ENCODE measurements around the gene GABRB1.

DNA sequence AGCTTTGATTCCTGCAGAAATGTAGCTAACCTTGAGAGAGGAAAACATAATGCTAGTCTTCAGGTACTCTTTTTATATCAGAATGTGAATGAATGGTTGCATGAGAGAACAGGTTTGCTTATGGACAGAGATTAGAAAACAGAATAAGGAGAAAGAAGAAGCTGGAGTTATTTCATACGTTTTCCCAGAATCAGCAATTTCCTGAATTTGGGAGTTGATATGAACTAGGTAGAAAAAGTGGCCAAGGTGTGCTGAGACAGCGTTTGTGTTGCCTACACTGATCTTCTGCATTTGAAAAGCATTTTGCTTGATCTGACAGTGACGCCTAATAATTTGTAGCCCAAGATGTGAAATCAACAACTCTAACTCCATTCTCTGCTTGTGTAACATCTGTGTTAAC, 12.5 kb downstream of the GABRB1 start:
- TF ChIP-seq, protein P1, sequence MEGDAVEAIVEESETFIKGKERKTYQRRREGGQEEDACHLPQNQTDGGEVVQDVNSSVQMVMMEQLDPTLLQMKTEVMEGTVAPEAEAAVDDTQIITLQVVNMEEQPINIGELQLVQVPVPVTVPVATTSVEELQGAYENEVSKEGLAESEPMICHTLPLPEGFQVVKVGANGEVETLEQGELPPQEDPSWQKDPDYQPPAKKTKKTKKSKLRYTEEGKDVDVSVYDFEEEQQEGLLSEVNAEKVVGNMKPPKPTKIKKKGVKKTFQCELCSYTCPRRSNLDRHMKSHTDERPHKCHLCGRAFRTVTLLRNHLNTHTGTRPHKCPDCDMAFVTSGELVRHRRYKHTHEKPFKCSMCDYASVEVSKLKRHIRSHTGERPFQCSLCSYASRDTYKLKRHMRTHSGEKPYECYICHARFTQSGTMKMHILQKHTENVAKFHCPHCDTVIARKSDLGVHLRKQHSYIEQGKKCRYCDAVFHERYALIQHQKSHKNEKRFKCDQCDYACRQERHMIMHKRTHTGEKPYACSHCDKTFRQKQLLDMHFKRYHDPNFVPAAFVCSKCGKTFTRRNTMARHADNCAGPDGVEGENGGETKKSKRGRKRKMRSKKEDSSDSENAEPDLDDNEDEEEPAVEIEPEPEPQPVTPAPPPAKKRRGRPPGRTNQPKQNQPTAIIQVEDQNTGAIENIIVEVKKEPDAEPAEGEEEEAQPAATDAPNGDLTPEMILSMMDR (IDR thresholded peaks at IDR 0.05; ENCODE audit: extremely low read depth in 1 of 2, insufficient read depth in 1 of 2, low read depth in 1 of 2, low read length in 2 of 2), result no peak
- no peak for TF ChIP-seq EZH2 (IDR thresholded peaks at IDR 0.05; ENCODE audit: borderline replicate concordance, low read depth, low read length, severe bottlenecking)
- no peak for TF ChIP-seq POLR2A (IDR thresholded peaks at IDR 0.05; ENCODE audit: low read depth, low read length)

Data from endothelial cell of umbilical vein (primary cell).